Epithelial cell of proximal tubule (primary cell): Measurements from ENCODE around the gene AFF3. TPM values are rescaled to one million over a fixed set of nuclear protein-coding genes. Genes with fewer than 3 reads are reported as not detected.

Experiments used
- DNase-seq: peaks from one replicate; pipeline ENCODE4 v3.0.0-alpha.2; 2011; ENCODE audit warnings: low read depth
- H3K4me3 ChIP-seq: 2 replicates; pipeline ENCODE4 v1.5.1; 2011; ENCODE audit warnings: low read depth, mild to moderate bottlenecking, low read length
- CTCF ChIP-seq: conservative IDR thresholded peaks from 2 replicates; pipeline ENCODE4 v1.5.1; 2012; ENCODE audit warnings: low read depth, mild to moderate bottlenecking, low read length
- total RNA-seq: library from RNA; depleted of rRNA; stranded (reverse); fragments of >200 nt; gene quantifications from 2 replicates; pipeline ENCODE4 v1.2.3, GENCODE V29; 2015

The AFF3 gene
- total RNA-seq, 1 donor from 2014 or later = 0.35 TPM

GRCh38 chr2:99634234-99634633 is 508.2 kb downstream of the AFF3 start:
- no peak overlapping the region for H3K4me3 ChIP-seq
- TF ChIP-seq CTCF = no peak
- DNase-seq = no peak

- no peak overlapping the region for H3K4me3 ChIP-seq
- no peak for DNase-seq
- no peak for TF ChIP-seq CTCF
These were observed 510.7 kb downstream of the AFF3 start for GRCh38 chr2:99631700-99632099.

- TF ChIP-seq CTCF = no peak
- H3K4me3 ChIP-seq = no peak overlapping the region
- DNase-seq = no peak
These were observed 513.1 kb downstream of the AFF3 start for GRCh38 chr2:99629320-99629719.

- no peak for TF ChIP-seq CTCF
- no peak for DNase-seq
- H3K4me3 ChIP-seq = no peak overlapping the region
These were observed 516.2 kb downstream of the AFF3 start for GRCh38 chr2:99626158-99626557.

- TF ChIP-seq CTCF = no peak
- H3K4me3 ChIP-seq = no peak overlapping the region
- DNase-seq = no peak
These were observed 517.7 kb downstream of the AFF3 start for GRCh38 chr2:99624677-99625076.

- TF ChIP-seq CTCF = no peak
- no peak overlapping the region for H3K4me3 ChIP-seq
- no peak for DNase-seq
These were observed 518.8 kb downstream of the AFF3 start for GRCh38 chr2:99623613-99624012.

GRCh38 chr2:99623035-99623434 is 519.4 kb downstream of the AFF3 start:
- no peak for TF ChIP-seq CTCF
- no peak for DNase-seq
- H3K4me3 ChIP-seq = no peak overlapping the region
